Neuron (in vitro differentiated cells): ENCODE measurements around the gene SELENON.

ENCODE experiments used
- H2AFZ ChIP-seq: one replicate; pipeline ENCODE4 v1.6.1; 2013; ENCODE audit warnings: low read depth, mild to moderate bottlenecking, inconsistent platforms, low read length, moderate library complexity
- H3K27me3 ChIP-seq: one replicate; pipeline ENCODE4 v1.6.1; 2013; ENCODE audit warnings: low read length; ENCODE audit not compliant: insufficient read depth
- H3K36me3 ChIP-seq: one replicate; pipeline ENCODE4 v1.6.1; 2013; ENCODE audit warnings: low read length; ENCODE audit not compliant: insufficient read depth
- H3K4me1 ChIP-seq: one replicate; pipeline ENCODE4 v1.6.1; 2013; ENCODE audit warnings: low read length; ENCODE audit not compliant: insufficient read depth
- H3K4me3 ChIP-seq: 2 replicates; pipeline ENCODE4 v1.5.1; 2013; ENCODE audit warnings: mild to moderate bottlenecking, low read length, moderate library complexity
- H3K9me3 ChIP-seq: one replicate; pipeline ENCODE4 v1.6.1; 2013; ENCODE audit warnings: low read length

Gene SELENON

DNA sequence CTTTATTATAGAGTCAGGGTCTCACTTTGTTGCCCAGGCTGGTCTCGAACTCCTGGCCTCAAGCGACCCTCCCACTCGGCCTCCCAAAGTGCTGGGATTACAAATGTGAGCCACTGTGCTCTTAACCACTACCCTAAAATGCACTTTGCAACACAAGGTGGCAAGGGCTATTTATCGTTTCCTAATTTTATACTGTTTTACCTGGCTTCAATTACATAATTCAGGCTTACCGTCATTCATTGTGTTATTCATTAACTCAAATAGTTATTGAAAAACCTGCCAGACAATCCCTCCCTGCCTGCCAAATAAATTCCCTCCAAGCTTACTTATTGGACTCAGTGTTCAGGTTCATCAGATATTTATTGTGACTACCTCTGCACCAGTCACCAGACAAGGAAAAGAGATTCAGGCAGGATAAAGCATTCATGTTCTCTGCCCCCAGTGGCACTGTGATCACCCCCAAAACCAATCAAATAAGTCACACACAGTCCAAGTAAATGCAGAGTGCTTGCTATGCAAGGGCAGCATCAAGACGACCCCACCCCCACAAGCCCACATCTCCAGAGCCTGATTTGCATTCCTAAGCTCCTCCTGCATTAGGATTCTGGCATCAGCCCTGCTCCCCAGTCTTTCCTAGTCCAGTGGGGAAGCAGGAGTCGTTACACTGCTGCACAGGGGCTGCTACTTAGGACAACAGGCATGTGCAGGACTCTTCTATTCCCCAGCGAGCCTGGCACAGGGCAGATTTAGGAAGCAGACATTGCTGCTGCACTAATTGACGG, 67.4 kb downstream of the SELENON start:
- H3K4me1 ChIP-seq = peaks cover 13% of the 10 kb centered on the region
- peaks cover 7% of the 10 kb centered on the region for H3K36me3 ChIP-seq
- H3K4me3 ChIP-seq = no peak overlapping the region
- H3K9me3 ChIP-seq = no peaks in the 10 kb centered on the region
- H2AFZ ChIP-seq = no peak overlapping the region
- H3K27me3 ChIP-seq = no peaks in the 10 kb centered on the region
